Measurements from ENCODE around the gene PUM2.

Gene PUM2

DNA sequence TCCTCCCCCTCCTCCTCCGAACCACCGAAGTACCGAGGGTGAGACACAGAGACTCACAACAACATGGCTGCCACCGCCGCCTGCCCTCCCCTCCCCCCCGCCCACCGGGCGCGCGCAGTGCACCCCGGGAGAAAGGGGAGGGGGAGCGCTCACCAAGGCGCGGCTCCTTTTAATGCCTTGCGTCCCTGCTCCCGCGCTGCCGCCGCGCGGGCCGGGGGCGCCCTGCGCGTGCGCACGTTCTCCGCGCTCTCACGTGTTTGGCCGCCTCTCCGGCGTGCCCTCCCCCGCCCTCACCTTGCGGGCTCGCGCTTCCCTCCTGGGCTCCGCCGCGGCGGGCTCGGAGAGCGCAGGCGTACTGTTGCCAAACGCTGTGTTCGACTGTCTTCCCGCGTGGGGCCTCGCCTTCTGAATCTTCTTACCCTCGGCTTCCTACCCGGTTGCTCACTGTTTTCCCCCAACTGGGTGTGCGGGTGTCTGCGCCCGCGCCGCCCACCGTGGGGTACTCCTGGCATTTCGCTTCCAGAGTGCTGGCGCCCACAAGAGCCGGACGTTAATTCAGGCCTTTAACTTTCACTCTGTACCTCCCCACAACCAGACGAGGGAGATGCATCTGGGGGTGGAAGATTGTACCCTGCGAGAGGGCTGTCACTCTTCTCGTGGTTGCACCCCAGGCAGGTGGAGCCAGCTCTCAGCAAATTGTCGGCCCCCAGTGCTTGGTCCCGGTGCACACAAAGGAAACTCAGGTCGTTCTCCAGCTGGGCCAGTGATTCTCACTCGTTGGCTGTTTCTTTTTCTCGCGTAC is at the start of gene PUM2:
PUM2 (minus strand) TSS at position 92 of the 802 bp plus-strand sequence. CDS start 23,484 bp downstream, outside the sequence.
- TF ChIP-seq CTCF (IDR thresholded peaks at IDR 0.05): no peak
- H3K4me3 ChIP-seq (ENCODE audit: low read depth, low read length): peak within 1 kb of the TSS; percentile 82
- no peaks in the 10 kb centered on the region for H3K9me3 ChIP-seq (ENCODE audit: control insufficient read depth, low read length)
- peak within 1 kb of the TSS; percentile 91 for H3K27ac ChIP-seq
- peak within 1 kb of the TSS; percentile 99 for H2AFZ ChIP-seq
- peak within 1 kb of the TSS; percentile 93 for H3K9ac ChIP-seq
- H3K36me3 ChIP-seq (ENCODE audit: control insufficient read depth, insufficient read depth, low read length): no peaks in the 10 kb centered on the region
- H3K4me2 ChIP-seq (ENCODE audit: low read length): peak within 1 kb of the TSS; percentile 80
- no peaks in the 10 kb centered on the region for H3K27me3 ChIP-seq (ENCODE audit: control insufficient read depth, insufficient read depth, low read length)
- peaks cover 31% of the 10 kb centered on the region for H3K79me2 ChIP-seq
- peaks cover 21% of the 10 kb centered on the region for H3K4me1 ChIP-seq

GRCh38 chr2:20400306-20400705 is 49.7 kb upstream of the PUM2 start:
- H3K9ac ChIP-seq: no peak overlapping the region
- H2AFZ ChIP-seq: no peak overlapping the region
- H3K27ac ChIP-seq: no peak overlapping the region
- no peaks in the 10 kb centered on the region for H3K79me2 ChIP-seq
- no peak for TF ChIP-seq CTCF (IDR thresholded peaks at IDR 0.05)
- H3K4me2 ChIP-seq (ENCODE audit: low read length): no peak overlapping the region
- H3K36me3 ChIP-seq (ENCODE audit: control insufficient read depth, insufficient read depth, low read length): no peaks in the 10 kb centered on the region
- no peaks in the 10 kb centered on the region for H3K4me1 ChIP-seq
- no peaks in the 10 kb centered on the region for H3K27me3 ChIP-seq (ENCODE audit: control insufficient read depth, insufficient read depth, low read length)
- no peak overlapping the region for H3K4me3 ChIP-seq (ENCODE audit: low read depth, low read length)
- no peaks in the 10 kb centered on the region for H3K9me3 ChIP-seq (ENCODE audit: control insufficient read depth, low read length)

- Histone ChIP-seq H3K27me3 (ENCODE audit: control insufficient read depth, insufficient read depth, low read length) (no peaks in the 10 kb centered on the region), H3K4me2 (ENCODE audit: low read length) (no peak overlapping the region), H3K27ac (no peak overlapping the region), H3K9me3 (ENCODE audit: control insufficient read depth, low read length) (no peaks in the 10 kb centered on the region), H3K79me2 (no peaks in the 10 kb centered on the region), H3K4me3 (ENCODE audit: low read depth, low read length) (no peak overlapping the region), H2AFZ (no peak overlapping the region), H3K36me3 (ENCODE audit: control insufficient read depth, insufficient read depth, low read length) (no peaks in the 10 kb centered on the region), H3K4me1 (no peaks in the 10 kb centered on the region), H3K9ac (no peak overlapping the region)
- no peak for TF ChIP-seq CTCF (IDR thresholded peaks at IDR 0.05)
Observed at GRCh38 chr2:20398956-20399567, 48.4 kb upstream of the PUM2 start.

DNA sequence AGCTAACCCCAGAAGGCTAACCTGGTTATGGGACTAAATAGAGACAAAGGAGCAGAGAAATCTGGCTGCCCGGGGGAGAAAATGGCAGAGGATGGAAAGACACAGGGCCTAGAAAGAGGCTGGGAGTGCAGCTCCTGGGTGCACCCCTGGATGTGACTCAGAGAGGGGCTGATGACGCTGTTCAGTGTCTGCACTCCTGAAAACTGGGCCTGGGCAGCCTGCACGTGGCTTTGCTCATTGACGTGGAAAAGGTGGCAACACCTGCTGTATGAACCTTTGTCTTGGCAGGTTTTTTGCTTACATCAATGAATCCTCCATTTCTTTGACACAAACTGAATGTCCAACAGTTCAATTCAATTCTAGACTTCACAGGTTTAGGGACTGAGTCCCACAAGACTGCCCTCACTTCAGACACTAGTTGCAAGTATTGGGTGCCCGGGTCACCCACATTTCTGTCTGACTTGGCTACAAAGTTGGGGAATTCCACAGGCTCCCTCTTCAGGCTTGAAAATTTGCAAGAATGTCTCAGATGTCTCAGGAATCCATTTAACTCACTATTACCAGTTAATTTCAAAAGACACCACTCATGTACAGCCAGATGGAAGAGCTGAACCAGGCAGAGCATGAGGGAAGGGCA is 47.3 kb upstream of the PUM2 start:
- Histone ChIP-seq H3K4me2 (ENCODE audit: low read length) (no peak overlapping the region), H3K4me3 (ENCODE audit: low read depth, low read length) (no peak overlapping the region), H3K9ac (no peak overlapping the region), H3K9me3 (ENCODE audit: control insufficient read depth, low read length) (no peaks in the 10 kb centered on the region), H2AFZ (no peak overlapping the region), H3K79me2 (no peaks in the 10 kb centered on the region), H3K4me1 (no peaks in the 10 kb centered on the region), H3K27me3 (ENCODE audit: control insufficient read depth, insufficient read depth, low read length) (no peaks in the 10 kb centered on the region), H3K27ac (no peak overlapping the region), H3K36me3 (ENCODE audit: control insufficient read depth, insufficient read depth, low read length) (no peaks in the 10 kb centered on the region)
- no peak for TF ChIP-seq CTCF (IDR thresholded peaks at IDR 0.05)
